ENCODE measurements around the gene OCA2. TPM values are rescaled to one million over a fixed set of nuclear protein-coding genes. Genes with fewer than 3 reads are reported as not detected.

OCA2 gene
- total RNA-seq, 2 donors from 2014 or later = 0.31 TPM; not detected in 1

- DNase-seq (ENCODE audit: low spot score) = peak; percentile 70
- Histone ChIP-seq H3K4me1 (peaks cover 0 to 7% of the 10 kb centered on the region in 2 donors), H3K4me3 (no peak overlapping the region), H3K36me3 (peaks cover 58% of the 10 kb centered on the region), H3K27ac (peak overlapping the region; percentile 70), H3K27me3 (no peaks in the 10 kb centered on the region), H3K9me3 (no peaks in the 10 kb centered on the region)
- TF ChIP-seq CTCF (IDR thresholded peaks at IDR 0.05) = no peak
Observed at GRCh38 chr15:28128031-28128430, 28.9 kb upstream of the OCA2 start.

DNA sequence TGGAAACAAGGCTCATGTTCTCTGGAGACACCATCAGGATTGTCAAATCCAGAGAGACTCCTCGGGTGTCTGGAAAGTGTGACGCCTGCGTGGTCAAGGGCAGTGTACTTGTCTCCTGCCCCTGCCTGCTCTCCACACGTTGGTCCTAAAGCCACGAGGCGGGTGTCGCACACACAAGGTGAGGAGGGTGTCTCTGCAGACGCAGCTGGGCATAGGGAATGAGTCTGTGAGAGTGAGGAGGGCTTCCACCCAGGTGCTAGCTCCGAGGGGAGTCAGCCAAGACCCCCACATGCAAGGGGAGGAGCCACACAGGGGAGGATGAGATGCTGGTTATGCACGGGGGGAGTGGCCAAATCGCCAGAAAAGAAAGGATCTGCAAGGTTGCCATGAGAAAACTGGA lies 27.9 kb upstream of the OCA2 start:
- no peak overlapping the region for H3K4me3 ChIP-seq
- DNase-seq (ENCODE audit: low spot score) = no peak
- H3K9me3 ChIP-seq = no peaks in the 10 kb centered on the region
- H3K27ac ChIP-seq = peak overlapping the region; percentile 70
- peaks cover 0 to 7% of the 10 kb centered on the region in 2 donors for H3K4me1 ChIP-seq
- H3K27me3 ChIP-seq = no peaks in the 10 kb centered on the region
- no peak for TF ChIP-seq CTCF (IDR thresholded peaks at IDR 0.05)
- peaks cover 60% of the 10 kb centered on the region for H3K36me3 ChIP-seq

- H3K27me3 ChIP-seq = no peaks in the 10 kb centered on the region
- peaks cover 57% of the 10 kb centered on the region for H3K36me3 ChIP-seq
- peak; percentile 72 to 75 for TF ChIP-seq CTCF (IDR thresholded peaks at IDR 0.05)
- H3K4me1 ChIP-seq = peaks cover 0 to 7% of the 10 kb centered on the region in 2 donors
- H3K4me3 ChIP-seq = no peak overlapping the region
- no peak for DNase-seq (ENCODE audit: low spot score)
- H3K9me3 ChIP-seq = no peaks in the 10 kb centered on the region
- H3K27ac ChIP-seq = no peak overlapping the region
Observed at GRCh38 chr15:28125673-28126651, 26.8 kb upstream of the OCA2 start.

DNA sequence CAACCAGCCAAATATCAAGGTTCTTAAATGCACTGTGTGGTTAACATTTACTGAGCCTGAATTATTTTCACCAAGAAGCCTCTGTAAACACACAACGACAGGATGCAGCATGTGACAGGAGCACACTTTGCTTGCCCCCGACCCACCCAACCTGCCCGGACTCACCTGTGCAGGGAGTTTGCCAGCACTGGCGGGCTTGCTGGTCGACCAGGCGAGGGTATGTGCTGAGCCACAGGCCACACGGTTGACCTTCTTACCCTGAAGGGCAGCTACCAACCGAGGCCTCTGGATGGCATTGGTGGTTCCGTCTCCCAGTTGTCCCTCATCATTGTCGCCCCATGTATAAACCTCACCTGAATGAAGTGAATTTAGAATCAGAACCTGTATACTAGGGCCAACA lies 25.7 kb upstream of the OCA2 start:
- no peak overlapping the region for H3K4me3 ChIP-seq

DNA sequence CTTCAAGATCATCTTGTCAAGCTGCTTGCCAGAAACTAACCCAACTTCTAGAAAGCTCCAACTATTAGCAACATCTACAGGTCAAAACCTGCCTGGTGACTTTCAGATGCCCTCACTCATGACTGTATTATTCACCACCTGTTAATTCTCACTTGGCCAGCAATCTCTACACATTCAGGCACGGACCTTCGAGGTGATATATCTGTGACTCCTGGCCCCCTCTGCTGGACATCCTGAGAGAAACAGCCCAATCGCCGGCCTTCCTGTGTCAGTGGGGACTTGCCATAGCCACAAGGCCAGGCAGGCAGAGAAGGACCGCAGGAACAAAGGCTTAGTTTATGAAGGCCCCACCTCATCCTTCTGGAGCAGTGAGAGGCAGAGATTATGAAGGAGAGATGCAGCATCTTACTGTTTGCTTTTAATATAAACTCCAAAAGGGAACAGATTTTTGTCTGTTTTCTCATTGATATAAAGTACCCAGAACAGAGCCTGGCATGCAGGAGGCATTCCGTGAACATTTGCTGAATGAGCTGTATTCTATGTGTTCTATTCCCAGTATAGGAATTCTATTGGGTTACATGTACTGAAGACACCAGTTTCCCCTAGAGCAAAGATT lies 24.4 kb upstream of the OCA2 start:
- H3K36me3 ChIP-seq = peaks cover 52% of the 10 kb centered on the region
- peak; percentile 72 for DNase-seq (ENCODE audit: low spot score)
- no peak overlapping the region for H3K27ac ChIP-seq
- H3K4me3 ChIP-seq = no peak overlapping the region
- TF ChIP-seq CTCF (IDR thresholded peaks at IDR 0.05) = peak; percentile 49 to 75
- peaks cover 0 to 4% of the 10 kb centered on the region in 2 donors for H3K4me1 ChIP-seq
- H3K27me3 ChIP-seq = no peaks in the 10 kb centered on the region
- no peaks in the 10 kb centered on the region for H3K9me3 ChIP-seq

More for the DNA sequence above, 25.7 kb upstream of the OCA2 start:
- H3K27ac ChIP-seq = no peak overlapping the region
- peaks cover 0 to 7% of the 10 kb centered on the region in 2 donors for H3K4me1 ChIP-seq
- no peak for TF ChIP-seq CTCF (IDR thresholded peaks at IDR 0.05)
- H3K36me3 ChIP-seq = peaks cover 55% of the 10 kb centered on the region
- H3K27me3 ChIP-seq = no peaks in the 10 kb centered on the region
- H3K9me3 ChIP-seq = no peaks in the 10 kb centered on the region
- DNase-seq (ENCODE audit: low spot score) = no peak

Measured in right atrium auricular region (tissue), 2 donors.